Measurements from ENCODE around the gene C2CD2.

C2CD2 gene

GRCh38 chr21:41881051-41881450 is 72.8 kb downstream of the C2CD2 start:
- DNase-seq, result no peak

- DNase-seq, result no peak
Measured at GRCh38 chr21:41880153-41880552, 73.7 kb downstream of the C2CD2 start.

GRCh38 chr21:41879190-41879998 is 74.4 kb downstream of the C2CD2 start, which contains the start of gene PRDM15:
Gene PRDM15 (minus strand): TSS chr21:41879344. CDS start chr21:41860363, 18,981 bp downstream.
- peak; percentile 73 for DNase-seq

GRCh38 chr21:41878831-41879189 is 75.0 kb downstream of the C2CD2 start:
- peak; percentile 73 for DNase-seq

- DNase-seq, result peak; percentile 6
Measured at GRCh38 chr21:41877901-41878830, 75.7 kb downstream of the C2CD2 start.

GRCh38 chr21:41876928-41877652 is 76.7 kb downstream of the C2CD2 start:
- DNase-seq, result no peak

GRCh38 chr21:41876396-41876795 is 77.4 kb downstream of the C2CD2 start:
- no peak for DNase-seq

- DNase-seq, result no peak
Measured at GRCh38 chr21:41875086-41875485, 78.7 kb downstream of the C2CD2 start.

GRCh38 chr21:41874611-41875010 is 79.2 kb downstream of the C2CD2 start:
- DNase-seq, result no peak

- DNase-seq, result no peak
Measured at GRCh38 chr21:41873426-41873825, 80.4 kb downstream of the C2CD2 start.

GRCh38 chr21:41873005-41873404 is 80.8 kb downstream of the C2CD2 start:
- DNase-seq, result no peak

- DNase-seq, result no peak
Measured at GRCh38 chr21:41871293-41872030, 82.4 kb downstream of the C2CD2 start.

- DNase-seq, result no peak
Measured at GRCh38 chr21:41869771-41870170, 84.0 kb downstream of the C2CD2 start.

GRCh38 chr21:41868062-41868710 is 85.6 kb downstream of the C2CD2 start:
- no peak for DNase-seq

- no peak for DNase-seq
Measured at GRCh38 chr21:41867313-41867712, 86.5 kb downstream of the C2CD2 start.

GRCh38 chr21:41866274-41866809 is 87.5 kb downstream of the C2CD2 start:
- no peak for DNase-seq

- no peak for DNase-seq
Measured at GRCh38 chr21:41865002-41865777, 88.6 kb downstream of the C2CD2 start.

- no peak for DNase-seq
Measured at GRCh38 chr21:41864311-41865001, 89.4 kb downstream of the C2CD2 start.

- DNase-seq, result no peak
Measured at GRCh38 chr21:41863439-41863740, 90.4 kb downstream of the C2CD2 start.

- DNase-seq, result no peak
Measured at GRCh38 chr21:41861987-41862386, 91.8 kb downstream of the C2CD2 start.
